OCI-LY7 (cell line): Measurements from ENCODE around the gene ARHGEF16. TPM values are rescaled to one million over a fixed set of nuclear protein-coding genes. Genes with fewer than 3 reads are reported as not detected.

ENCODE experiments used
- BruUV-seq: library from RNA; stranded (reverse); fragments of 400-500 nt; replicated peaks from 2 replicates; lab custom pipeline; 2021; lab: Mats Ljungman, UMichigan
- CTCF ChIA-PET: fragments of 300-600 bp; sonication (Branson Sonifier 250); formaldehyde crosslinking; loops from one replicate; lab custom pipeline; 2022; ENCODE audit warnings: antibody characterized with exemption; ENCODE audit not compliant: unreplicated experiment; lab: Charles Lee
- POLR2A ChIA-PET: fragments of 300-600 bp; sonication (Branson Sonifier 250); formaldehyde crosslinking; loops from one replicate; lab custom pipeline; 2022; ENCODE audit warnings: antibody characterized with exemption; lab: Charles Lee
- DNase-seq: peaks from one replicate; pipeline ENCODE4 v3.0.0-alpha.2; 2015; ENCODE audit warnings: low spot score
- H2AFZ ChIP-seq: fragments of 200-600 bp; sonication (generic), shearing (Covaris generic); 2 replicates; pipeline ENCODE4 v1.6.1; 2014; ENCODE audit warnings: mild to moderate bottlenecking, antibody characterized with exemption, low read length, moderate library complexity
- H3K27ac ChIP-seq: fragments of 200-600 bp; sonication (generic); 2 replicates; pipeline ENCODE4 v1.5.1; 2014; ENCODE audit warnings: mixed run types, low read depth, mild to moderate bottlenecking, moderate library complexity, low read length, inconsistent platforms; ENCODE audit not compliant: poor library complexity, severe bottlenecking
- H3K36me3 ChIP-seq: fragments of 200-600 bp; sonication (generic); 2 replicates; pipeline ENCODE4 v1.6.1; 2014; ENCODE audit warnings: mild to moderate bottlenecking, antibody characterized with exemption, low read length, moderate library complexity, mixed read lengths; ENCODE audit not compliant: insufficient read depth
- H3K4me1 ChIP-seq: fragments of 200-600 bp; sonication (generic); 2 replicates; pipeline ENCODE4 v1.5.1; 2014; ENCODE audit warnings: mild to moderate bottlenecking, low read length; ENCODE audit not compliant: insufficient read depth, poor library complexity, severe bottlenecking
- H3K4me2 ChIP-seq: fragments of 200-600 bp; sonication (generic); 2 replicates; pipeline ENCODE4 v1.6.1; 2014; ENCODE audit warnings: mild to moderate bottlenecking, low read length
- H3K4me3 ChIP-seq: fragments of 200-600 bp; sonication (generic); 2 replicates; pipeline ENCODE4 v1.5.1; 2014; ENCODE audit warnings: mild to moderate bottlenecking, low read depth, low read length; ENCODE audit not compliant: poor library complexity, severe bottlenecking
- H3K79me2 ChIP-seq: fragments of 200-600 bp; sonication (generic); 2 replicates; pipeline ENCODE4 v1.6.1; 2016; ENCODE audit warnings: low read depth, mild to moderate bottlenecking, low read length, moderate library complexity, mixed read lengths; ENCODE audit not compliant: insufficient read depth
- H3K9me2 ChIP-seq: fragments of 200-600 bp; sonication (generic); 2 replicates; pipeline ENCODE4 v1.6.1; 2016; ENCODE audit warnings: mild to moderate bottlenecking, low read length, mixed read lengths; ENCODE audit not compliant: insufficient read depth
- H3K9me3 ChIP-seq: fragments of 200-600 bp; sonication (generic); 2 replicates; pipeline ENCODE4 v1.6.1; 2014; ENCODE audit warnings: mild to moderate bottlenecking, mixed run types, low read length, mixed read lengths
- H4K20me1 ChIP-seq: fragments of 200-600 bp; sonication (generic); 2 replicates; pipeline ENCODE4 v1.6.1; 2014; ENCODE audit warnings: mild to moderate bottlenecking, antibody characterized with exemption, low read length, moderate library complexity, mixed read lengths; ENCODE audit not compliant: insufficient read depth
- EZH2phosphoT487 ChIP-seq: fragments of 200-600 bp; sonication (generic); IDR thresholded peaks from 2 replicates; pipeline ENCODE4 v1.6.1; 2018; ENCODE audit warnings: low read depth, borderline replicate concordance, mild to moderate bottlenecking, mixed run types, antibody characterized with exemption, low read length, moderate library complexity, mixed read lengths
- intact Hi-C: fragments of 100-400 bp; cut with micrococcal nuclease; formaldehyde crosslinking; loops from one replicate; pipeline ENCODE4 v1.10.0; 2022; ENCODE audit not compliant: unreplicated experiment
- total RNA-seq, 2 experiments: library from RNA; depleted of rRNA in 1 of 2; stranded (reverse); fragments of >200 nt in 1 of 2; shearing (Covaris generic) in 1 of 2; gene quantifications; 2 replicates each; pipeline ENCODE4 v1.2.3, GENCODE V29; 2014 to 2022
- TF ChIP-seq, protein P1 (sequence below): fragments of 200-600 bp; sonication (generic); conservative IDR thresholded peaks from 2 replicates; pipeline ENCODE4 v1.5.1; 2014; ENCODE audit warnings: mild to moderate bottlenecking, antibody characterized with exemption, low read length, moderate library complexity, mixed read lengths

Gene ARHGEF16
- total RNA-seq, 2 experiments from 2014 or later, result not detected

GRCh38 chr1:3519301-3519885 is 64.9 kb downstream of the ARHGEF16 start:
- Histone ChIP-seq H4K20me1 (no peaks in the 10 kb centered on the region), H3K79me2 (no peaks in the 10 kb centered on the region), H2AFZ (no peak overlapping the region), H3K4me3 (no peak overlapping the region), H3K4me2 (no peak overlapping the region), H3K9me2 (no peaks in the 10 kb centered on the region), H3K27ac (no peak overlapping the region), H3K36me3 (no peaks in the 10 kb centered on the region), H3K9me3 (no peaks in the 10 kb centered on the region), H3K4me1 (no peaks in the 10 kb centered on the region)
- DNase-seq, result no peak
- TF ChIP-seq, protein P1, sequence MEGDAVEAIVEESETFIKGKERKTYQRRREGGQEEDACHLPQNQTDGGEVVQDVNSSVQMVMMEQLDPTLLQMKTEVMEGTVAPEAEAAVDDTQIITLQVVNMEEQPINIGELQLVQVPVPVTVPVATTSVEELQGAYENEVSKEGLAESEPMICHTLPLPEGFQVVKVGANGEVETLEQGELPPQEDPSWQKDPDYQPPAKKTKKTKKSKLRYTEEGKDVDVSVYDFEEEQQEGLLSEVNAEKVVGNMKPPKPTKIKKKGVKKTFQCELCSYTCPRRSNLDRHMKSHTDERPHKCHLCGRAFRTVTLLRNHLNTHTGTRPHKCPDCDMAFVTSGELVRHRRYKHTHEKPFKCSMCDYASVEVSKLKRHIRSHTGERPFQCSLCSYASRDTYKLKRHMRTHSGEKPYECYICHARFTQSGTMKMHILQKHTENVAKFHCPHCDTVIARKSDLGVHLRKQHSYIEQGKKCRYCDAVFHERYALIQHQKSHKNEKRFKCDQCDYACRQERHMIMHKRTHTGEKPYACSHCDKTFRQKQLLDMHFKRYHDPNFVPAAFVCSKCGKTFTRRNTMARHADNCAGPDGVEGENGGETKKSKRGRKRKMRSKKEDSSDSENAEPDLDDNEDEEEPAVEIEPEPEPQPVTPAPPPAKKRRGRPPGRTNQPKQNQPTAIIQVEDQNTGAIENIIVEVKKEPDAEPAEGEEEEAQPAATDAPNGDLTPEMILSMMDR, result no peak
- TF ChIP-seq EZH2phosphoT487, result no peak
- intact Hi-C loops, result no loop called here
- ChIA-PET POLR2A (interaction anchor here (0.6 kb wide), 1 partner anchor 8 kb away, joined by 3 read pairs; no protein-coding TSS in a partner anchor), CTCF (no interaction called here)
- no TSS peak for BruUV-seq

- H3K27ac ChIP-seq, result no peak overlapping the region
- H3K36me3 ChIP-seq, result no peaks in the 10 kb centered on the region
- TF ChIP-seq EZH2phosphoT487, result no peak
- TF ChIP-seq, protein P1, result no peak
- no peak for DNase-seq
- H2AFZ ChIP-seq, result no peak overlapping the region
- H3K9me2 ChIP-seq, result no peaks in the 10 kb centered on the region
- ChIA-PET POLR2A (no interaction called here), CTCF (no interaction called here)
- no peaks in the 10 kb centered on the region for H3K9me3 ChIP-seq
- H3K4me3 ChIP-seq, result no peak overlapping the region
- intact Hi-C loops, result no loop called here
- no peak overlapping the region for H3K4me2 ChIP-seq
- BruUV-seq, result no TSS peak
- no peaks in the 10 kb centered on the region for H4K20me1 ChIP-seq
- no peaks in the 10 kb centered on the region for H3K4me1 ChIP-seq
- H3K79me2 ChIP-seq, result no peaks in the 10 kb centered on the region
Observed at GRCh38 chr1:3520419-3521378, 66.2 kb downstream of the ARHGEF16 start.
